ENCODE measurements around the gene NPY4R.
"Not testable (repeated sequence)": the region's sequence is repeated elsewhere in the genome, so short reads cannot be mapped to it uniquely, and the experiment has no call there.

The NPY4R gene

GRCh38 chr10:46513333-46513732, 47.6 kb upstream of the NPY4R start:
- H3K4me2 ChIP-seq (ENCODE audit: low read length); H3K4me3 ChIP-seq (ENCODE audit: low read depth, low read length); H2BK5ac ChIP-seq (ENCODE audit: low read depth, low read length, poor library complexity); DNase-seq; H4K8ac ChIP-seq (ENCODE audit: low read depth, low read length); H3K23ac ChIP-seq (ENCODE audit: low read length); H3K36me3 ChIP-seq (ENCODE audit: control insufficient read depth in 1 of 2, insufficient read depth in 2 of 2, low read length in 2 of 2); H3K9me3 ChIP-seq (ENCODE audit: insufficient read depth, low read depth, low read length); H3K27ac ChIP-seq (ENCODE audit: low read depth, low read length); H2BK120ac ChIP-seq (ENCODE audit: insufficient read depth, low read length, poor library complexity); H3K79me2 ChIP-seq (ENCODE audit: control insufficient read depth, insufficient read depth, low read length, poor library complexity); H4K91ac ChIP-seq (ENCODE audit: low read depth, low read length); H3K4ac ChIP-seq (ENCODE audit: low read depth, low read length); H3K18ac ChIP-seq (ENCODE audit: low read length); H3K4me1 ChIP-seq (ENCODE audit: control insufficient read depth in 1 of 2, insufficient read depth in 2 of 2, low read length in 2 of 2); H2AFZ ChIP-seq (ENCODE audit: insufficient read depth, low read length, poor library complexity); H3K79me1 ChIP-seq (ENCODE audit: low read length); H3K27me3 ChIP-seq (ENCODE audit: insufficient read depth, low read length); H3K14ac ChIP-seq (ENCODE audit: low read length); H2AK5ac ChIP-seq (ENCODE audit: low read length); H3K9ac ChIP-seq (ENCODE audit: low read length); H4K12ac ChIP-seq (ENCODE audit: low read depth, low read length); H2BK12ac ChIP-seq (ENCODE audit: low read length): not testable (repeated sequence)
- no CpG with 5 or more reads among the region's 8 CpGs for WGBS (ENCODE audit: extremely low coverage, insufficient coverage, insufficient read length)

- H4K91ac ChIP-seq (ENCODE audit: low read depth, low read length); H4K8ac ChIP-seq (ENCODE audit: low read depth, low read length); H3K79me2 ChIP-seq (ENCODE audit: control insufficient read depth, insufficient read depth, low read length, poor library complexity); H3K36me3 ChIP-seq (ENCODE audit: control insufficient read depth in 1 of 2, insufficient read depth in 2 of 2, low read length in 2 of 2); H3K4me2 ChIP-seq (ENCODE audit: low read length); H2BK5ac ChIP-seq (ENCODE audit: low read depth, low read length, poor library complexity); H4K12ac ChIP-seq (ENCODE audit: low read depth, low read length); H3K27me3 ChIP-seq (ENCODE audit: insufficient read depth, low read length); H2AK5ac ChIP-seq (ENCODE audit: low read length); H3K23ac ChIP-seq (ENCODE audit: low read length); H2BK120ac ChIP-seq (ENCODE audit: insufficient read depth, low read length, poor library complexity); H3K79me1 ChIP-seq (ENCODE audit: low read length); H3K9ac ChIP-seq (ENCODE audit: low read length); H3K9me3 ChIP-seq (ENCODE audit: insufficient read depth, low read depth, low read length); H3K4me3 ChIP-seq (ENCODE audit: low read depth, low read length); H3K4me1 ChIP-seq (ENCODE audit: control insufficient read depth in 1 of 2, insufficient read depth in 2 of 2, low read length in 2 of 2); H2BK12ac ChIP-seq (ENCODE audit: low read length); H3K4ac ChIP-seq (ENCODE audit: low read depth, low read length); DNase-seq; H3K14ac ChIP-seq (ENCODE audit: low read length); H2AFZ ChIP-seq (ENCODE audit: insufficient read depth, low read length, poor library complexity); H3K27ac ChIP-seq (ENCODE audit: low read depth, low read length); H3K18ac ChIP-seq (ENCODE audit: low read length): not testable (repeated sequence)
- WGBS (ENCODE audit: extremely low coverage, insufficient coverage, insufficient read length): no CpG with 5 or more reads among the region's 7 CpGs
These were observed 47.0 kb upstream of the NPY4R start for GRCh38 chr10:46512725-46513124.

GRCh38 chr10:46512002-46512401, 46.2 kb upstream of the NPY4R start:
- not testable (repeated sequence) for H3K79me2 ChIP-seq (ENCODE audit: control insufficient read depth, insufficient read depth, low read length, poor library complexity); H3K4ac ChIP-seq (ENCODE audit: low read depth, low read length); H3K9ac ChIP-seq (ENCODE audit: low read length); H4K8ac ChIP-seq (ENCODE audit: low read depth, low read length); H3K4me1 ChIP-seq (ENCODE audit: control insufficient read depth in 1 of 2, insufficient read depth in 2 of 2, low read length in 2 of 2); H2BK120ac ChIP-seq (ENCODE audit: insufficient read depth, low read length, poor library complexity); H3K9me3 ChIP-seq (ENCODE audit: insufficient read depth, low read depth, low read length); H2BK12ac ChIP-seq (ENCODE audit: low read length); H3K23ac ChIP-seq (ENCODE audit: low read length); H2AFZ ChIP-seq (ENCODE audit: insufficient read depth, low read length, poor library complexity); DNase-seq; H3K27me3 ChIP-seq (ENCODE audit: insufficient read depth, low read length); H3K79me1 ChIP-seq (ENCODE audit: low read length); H3K18ac ChIP-seq (ENCODE audit: low read length); H3K36me3 ChIP-seq (ENCODE audit: control insufficient read depth in 1 of 2, insufficient read depth in 2 of 2, low read length in 2 of 2); H3K4me2 ChIP-seq (ENCODE audit: low read length); H3K14ac ChIP-seq (ENCODE audit: low read length); H4K12ac ChIP-seq (ENCODE audit: low read depth, low read length); H3K4me3 ChIP-seq (ENCODE audit: low read depth, low read length); H2AK5ac ChIP-seq (ENCODE audit: low read length); H3K27ac ChIP-seq (ENCODE audit: low read depth, low read length); H4K91ac ChIP-seq (ENCODE audit: low read depth, low read length); H2BK5ac ChIP-seq (ENCODE audit: low read depth, low read length, poor library complexity)
- WGBS (ENCODE audit: extremely low coverage, insufficient coverage, insufficient read length): no CpG with 5 or more reads among the region's 5 CpGs

GRCh38 chr10:46499990-46500389, 34.2 kb upstream of the NPY4R start:
- H3K79me2 ChIP-seq (ENCODE audit: control insufficient read depth, insufficient read depth, low read length, poor library complexity); H3K4me3 ChIP-seq (ENCODE audit: low read depth, low read length); H2BK12ac ChIP-seq (ENCODE audit: low read length); H3K4me2 ChIP-seq (ENCODE audit: low read length); H3K79me1 ChIP-seq (ENCODE audit: low read length); DNase-seq; H2AFZ ChIP-seq (ENCODE audit: insufficient read depth, low read length, poor library complexity); H4K8ac ChIP-seq (ENCODE audit: low read depth, low read length); H4K12ac ChIP-seq (ENCODE audit: low read depth, low read length); H3K18ac ChIP-seq (ENCODE audit: low read length); H4K91ac ChIP-seq (ENCODE audit: low read depth, low read length); H3K27me3 ChIP-seq (ENCODE audit: insufficient read depth, low read length); H2BK120ac ChIP-seq (ENCODE audit: insufficient read depth, low read length, poor library complexity); H3K27ac ChIP-seq (ENCODE audit: low read depth, low read length); H3K9ac ChIP-seq (ENCODE audit: low read length); H3K23ac ChIP-seq (ENCODE audit: low read length); H2AK5ac ChIP-seq (ENCODE audit: low read length); H3K9me3 ChIP-seq (ENCODE audit: insufficient read depth, low read depth, low read length); H3K4ac ChIP-seq (ENCODE audit: low read depth, low read length); H3K4me1 ChIP-seq (ENCODE audit: control insufficient read depth in 1 of 2, insufficient read depth in 2 of 2, low read length in 2 of 2); H2BK5ac ChIP-seq (ENCODE audit: low read depth, low read length, poor library complexity); H3K14ac ChIP-seq (ENCODE audit: low read length); H3K36me3 ChIP-seq (ENCODE audit: control insufficient read depth in 1 of 2, insufficient read depth in 2 of 2, low read length in 2 of 2): not testable (repeated sequence)
- WGBS (ENCODE audit: extremely low coverage, insufficient coverage, insufficient read length): no CpG with 5 or more reads among the region's 3 CpGs

Measured in trophoblast cell (in vitro differentiated cells and primary cell).